K562 (cell line): ENCODE results near the gene RNASET2. TPM values are rescaled to one million over a fixed set of nuclear protein-coding genes. Genes with fewer than 3 reads are reported as not detected.

Experiments
- COPS2 ChIP-seq: fragments of 450-650 bp; conservative IDR thresholded peaks from 2 replicates; pipeline ENCODE4 v1.6.1; 2016; ENCODE audit warnings: mild to moderate bottlenecking, moderate library complexity
- HNRNPH1 ChIP-seq: fragments of 200-400 bp; formaldehyde crosslinking; optimal IDR thresholded peaks from 2 replicates; pipeline ENCODE3; 2017; ENCODE audit warnings: low read depth, mild to moderate bottlenecking, low read length, moderate library complexity
- HNRNPL ChIP-seq: fragments of 200-400 bp; formaldehyde crosslinking; IDR thresholded peaks from 2 replicates; pipeline ENCODE4 v1.6.1; 2017; ENCODE audit warnings: low read depth, mild to moderate bottlenecking, low read length
- KDM2B ChIP-seq: fragments of 250-450 bp; sonication (Bioruptor Pico); IDR thresholded peaks from 2 replicates; pipeline ENCODE4 v1.8.0; 2021; ENCODE audit warnings: mild to moderate bottlenecking, moderate library complexity
- LEF1 ChIP-seq: fragments of 450-650 bp; IDR thresholded peaks from 2 replicates; pipeline ENCODE4 v1.6.1; 2016; ENCODE audit warnings: mild to moderate bottlenecking
- MAZ ChIP-seq, 2 experiments: fragments of 450-650 bp in 1 of 2; sonication (generic) in 1 of 2; formaldehyde crosslinking; IDR thresholded peaks in 1 of 2; conservative IDR thresholded peaks in 1 of 2; 2 replicates each; pipeline versions ENCODE4 v1.4.0 to v1.5.0; 2020; ENCODE audit warnings: mild to moderate bottlenecking in 1 of 2, missing genetic modification reagents in 1 of 2
- PHF20 ChIP-seq: fragments of 450-650 bp; IDR thresholded peaks from 2 replicates; pipeline ENCODE4 v1.6.1; 2018; ENCODE audit not compliant: partially characterized antibody
- PTBP1 ChIP-seq: fragments of 200-400 bp; formaldehyde crosslinking; IDR thresholded peaks from 2 replicates; pipeline ENCODE4 v1.6.1; 2017; ENCODE audit warnings: low read depth, low read length
- RBM15 ChIP-seq: fragments of 200-400 bp; formaldehyde crosslinking; IDR thresholded peaks from 2 replicates; pipeline ENCODE4 v1.6.1; 2018; ENCODE audit warnings: mild to moderate bottlenecking, low read length, moderate library complexity; ENCODE audit not compliant: insufficient read depth
- SMARCE1 ChIP-seq: fragments of 450-650 bp; IDR thresholded peaks from 2 replicates; pipeline ENCODE4 v1.7.1; 2016; ENCODE audit warnings: mild to moderate bottlenecking
- TAF15 ChIP-seq: fragments of 200-400 bp; formaldehyde crosslinking; IDR thresholded peaks from 2 replicates; pipeline ENCODE4 v1.6.1; 2017; ENCODE audit warnings: mild to moderate bottlenecking, low read depth, low read length, moderate library complexity
- TARDBP ChIP-seq: fragments of 450-650 bp; IDR thresholded peaks from 2 replicates; pipeline ENCODE4 v1.6.1; 2016
- TCF3 ChIP-seq: sonication (generic); formaldehyde crosslinking; IDR thresholded peaks from 2 replicates; pipeline ENCODE4 v1.4.0; 2020; ENCODE audit warnings: mild to moderate bottlenecking, missing genetic modification reagents
- THAP7 ChIP-seq: fragments of 250-450 bp; sonication (Bioruptor Pico); IDR thresholded peaks from 2 replicates; pipeline ENCODE4 v1.5.0; 2021
- ZFP36 ChIP-seq: fragments of 150-350 bp; IDR thresholded peaks from 2 replicates; pipeline ENCODE4 v1.6.1; 2018; ENCODE audit warnings: low read length, low read depth; ENCODE audit not compliant: partially characterized antibody
- polyA plus RNA-seq, 8 experiments: library from polyadenylated mRNA; depleted of rRNA in 4 of 8; stranded (reverse) in 5 of 8; unstranded in 3 of 8; fragments of >200 nt; fragmentation: Nextera tagmentation in 2 of 8; fragmentation: Illumina TruSeq in 1 of 8; extraction: Ambion mirVana in 2 of 8; extraction: Trizol in 1 of 8; gene quantifications; 2 replicates each; pipeline versions ENCODE4 v1.2.1 to v1.2.3, GENCODE V29; 2011 to 2014; ENCODE audit warnings: inconsistent platforms in 1 of 8, missing spikeins in 1 of 8
- total RNA-seq, 7 experiments: library from RNA; depleted of rRNA in 6 of 7; stranded (reverse); fragments of >200 nt in 6 of 7; fragmentation: Illumina TruSeq in 2 of 7; extraction: Trizol in 2 of 7; gene quantifications; 2 replicates each; pipeline versions ENCODE4 v1.2.1 to v1.2.3, GENCODE V29; 2011 to 2021; ENCODE audit warnings: low replicate concordance in 1 of 7
- TF ChIP-seq, protein P1 (sequence below): fragments of 450-650 bp; IDR thresholded peaks from 2 replicates; pipeline ENCODE4 v1.6.1; 2018; ENCODE audit not compliant: partially characterized antibody
- TF ChIP-seq, protein P2 (sequence below): fragments of 450-650 bp; formaldehyde crosslinking; IDR thresholded peaks from 2 replicates; pipeline ENCODE4 v1.4.0; 2020; ENCODE audit warnings: mild to moderate bottlenecking, moderate library complexity
- TF ChIP-seq, protein P3 (sequence below), 2 experiments: IDR thresholded peaks; 2 replicates each; pipeline ENCODE4 v1.6.1; 2012; ENCODE audit warnings: improper control_type of control experiment in 2 of 2, low read depth in 2 of 2, low read length in 2 of 2, borderline replicate concordance in 1 of 2
- TF ChIP-seq, protein P4 (sequence below): fragments of 250-450 bp; sonication (Bioruptor Pico); IDR thresholded peaks from 2 replicates; pipeline ENCODE4 v1.6.1; 2021; ENCODE audit warnings: mild to moderate bottlenecking

The RNASET2 gene
- total and polyA plus RNA-seq, 9 of the 15 experiments (the other 6 are each of a cell fraction or from before 2014, with no cell fraction given): 7.4 to 141 (median 91.3) TPM

GRCh38 chr6:166955865-166956443 is 396 bp downstream of the RNASET2 start (continued):
- TF ChIP-seq, protein P1, sequence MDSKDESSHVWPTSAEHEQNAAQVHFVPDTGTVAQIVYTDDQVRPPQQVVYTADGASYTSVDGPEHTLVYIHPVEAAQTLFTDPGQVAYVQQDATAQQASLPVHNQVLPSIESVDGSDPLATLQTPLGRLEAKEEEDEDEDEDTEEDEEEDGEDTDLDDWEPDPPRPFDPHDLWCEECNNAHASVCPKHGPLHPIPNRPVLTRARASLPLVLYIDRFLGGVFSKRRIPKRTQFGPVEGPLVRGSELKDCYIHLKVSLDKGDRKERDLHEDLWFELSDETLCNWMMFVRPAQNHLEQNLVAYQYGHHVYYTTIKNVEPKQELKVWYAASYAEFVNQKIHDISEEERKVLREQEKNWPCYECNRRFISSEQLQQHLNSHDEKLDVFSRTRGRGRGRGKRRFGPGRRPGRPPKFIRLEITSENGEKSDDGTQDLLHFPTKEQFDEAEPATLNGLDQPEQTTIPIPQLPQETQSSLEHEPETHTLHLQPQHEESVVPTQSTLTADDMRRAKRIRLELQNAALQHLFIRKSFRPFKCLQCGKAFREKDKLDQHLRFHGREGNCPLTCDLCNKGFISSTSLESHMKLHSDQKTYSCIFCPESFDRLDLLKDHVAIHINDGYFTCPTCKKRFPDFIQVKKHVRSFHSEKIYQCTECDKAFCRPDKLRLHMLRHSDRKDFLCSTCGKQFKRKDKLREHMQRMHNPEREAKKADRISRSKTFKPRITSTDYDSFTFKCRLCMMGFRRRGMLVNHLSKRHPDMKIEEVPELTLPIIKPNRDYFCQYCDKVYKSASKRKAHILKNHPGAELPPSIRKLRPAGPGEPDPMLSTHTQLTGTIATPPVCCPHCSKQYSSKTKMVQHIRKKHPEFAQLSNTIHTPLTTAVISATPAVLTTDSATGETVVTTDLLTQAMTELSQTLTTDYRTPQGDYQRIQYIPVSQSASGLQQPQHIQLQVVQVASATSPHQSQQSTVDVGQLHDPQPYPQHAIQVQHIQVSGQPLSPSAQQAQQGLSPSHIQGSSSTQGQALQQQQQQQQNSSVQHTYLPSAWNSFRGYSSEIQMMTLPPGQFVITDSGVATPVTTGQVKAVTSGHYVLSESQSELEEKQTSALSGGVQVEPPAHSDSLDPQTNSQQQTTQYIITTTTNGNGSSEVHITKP: peak; percentile 14
- TF ChIP-seq TAF15 (no peak), THAP7 (0 out of 2 replicates have a peak, but pooled peaks have one; percentile 26), LEF1 (no peak), HNRNPL (no peak), MAZ (CRISPR knock-in tag; conservative IDR thresholded peaks at IDR 0.05 in 1 of 2, IDR thresholded peaks at IDR 0.05 in 1 of 2) (0 out of 4 replicates have a peak, but pooled peaks of 1 of the 2 experiments have one; percentile 6), HNRNPH1 (no peak), PTBP1 (no peak), KDM2B (CRISPR knock-in tag) (peak; percentile 39; the same call in 1 of the 2 replicates), COPS2 (no peak), TARDBP (peak; percentile 54; the same call in 1 of the 2 replicates), SMARCE1 (no peak), PHF20 (peak; percentile 44), TCF3 (CRISPR knock-in tag) (0 out of 2 replicates have a peak, but pooled peaks have one; percentile 4), ZFP36 (no peak), RBM15 (0 out of 2 replicates have a peak, but pooled peaks have one; percentile 45)
- TF ChIP-seq, protein P2, sequence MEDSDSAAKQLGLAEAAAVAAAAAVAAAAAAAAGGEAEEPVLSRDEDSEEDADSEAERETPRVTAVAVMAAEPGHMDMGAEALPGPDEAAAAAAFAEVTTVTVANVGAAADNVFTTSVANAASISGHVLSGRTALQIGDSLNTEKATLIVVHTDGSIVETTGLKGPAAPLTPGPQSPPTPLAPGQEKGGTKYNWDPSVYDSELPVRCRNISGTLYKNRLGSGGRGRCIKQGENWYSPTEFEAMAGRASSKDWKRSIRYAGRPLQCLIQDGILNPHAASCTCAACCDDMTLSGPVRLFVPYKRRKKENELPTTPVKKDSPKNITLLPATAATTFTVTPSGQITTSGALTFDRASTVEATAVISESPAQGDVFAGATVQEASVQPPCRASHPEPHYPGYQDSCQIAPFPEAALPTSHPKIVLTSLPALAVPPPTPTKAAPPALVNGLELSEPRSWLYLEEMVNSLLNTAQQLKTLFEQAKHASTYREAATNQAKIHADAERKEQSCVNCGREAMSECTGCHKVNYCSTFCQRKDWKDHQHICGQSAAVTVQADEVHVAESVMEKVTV (CRISPR knock-in tag): no peak
- TF ChIP-seq, protein P3, sequence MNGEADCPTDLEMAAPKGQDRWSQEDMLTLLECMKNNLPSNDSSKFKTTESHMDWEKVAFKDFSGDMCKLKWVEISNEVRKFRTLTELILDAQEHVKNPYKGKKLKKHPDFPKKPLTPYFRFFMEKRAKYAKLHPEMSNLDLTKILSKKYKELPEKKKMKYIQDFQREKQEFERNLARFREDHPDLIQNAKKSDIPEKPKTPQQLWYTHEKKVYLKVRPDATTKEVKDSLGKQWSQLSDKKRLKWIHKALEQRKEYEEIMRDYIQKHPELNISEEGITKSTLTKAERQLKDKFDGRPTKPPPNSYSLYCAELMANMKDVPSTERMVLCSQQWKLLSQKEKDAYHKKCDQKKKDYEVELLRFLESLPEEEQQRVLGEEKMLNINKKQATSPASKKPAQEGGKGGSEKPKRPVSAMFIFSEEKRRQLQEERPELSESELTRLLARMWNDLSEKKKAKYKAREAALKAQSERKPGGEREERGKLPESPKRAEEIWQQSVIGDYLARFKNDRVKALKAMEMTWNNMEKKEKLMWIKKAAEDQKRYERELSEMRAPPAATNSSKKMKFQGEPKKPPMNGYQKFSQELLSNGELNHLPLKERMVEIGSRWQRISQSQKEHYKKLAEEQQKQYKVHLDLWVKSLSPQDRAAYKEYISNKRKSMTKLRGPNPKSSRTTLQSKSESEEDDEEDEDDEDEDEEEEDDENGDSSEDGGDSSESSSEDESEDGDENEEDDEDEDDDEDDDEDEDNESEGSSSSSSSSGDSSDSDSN (IDR thresholded peaks at IDR 0.05; ENCODE audit: borderline replicate concordance in 1 of 2, low read depth in 2 of 2, low read length in 2 of 2): peak in 1 of 2 experiments; percentile 82; a peak in 1 of 4 replicates
- TF ChIP-seq, protein P4, sequence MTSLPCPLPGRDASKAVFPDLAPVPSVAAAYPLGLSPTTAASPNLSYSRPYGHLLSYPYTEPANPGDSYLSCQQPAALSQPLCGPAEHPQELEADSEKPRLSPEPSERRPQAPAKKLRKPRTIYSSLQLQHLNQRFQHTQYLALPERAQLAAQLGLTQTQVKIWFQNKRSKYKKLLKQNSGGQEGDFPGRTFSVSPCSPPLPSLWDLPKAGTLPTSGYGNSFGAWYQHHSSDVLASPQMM: no peak
